PC-9 (cell line): ENCODE data around the gene CAMKMT. TPM values are rescaled to one million over a fixed set of nuclear protein-coding genes. Genes with fewer than 3 reads are reported as not detected.

Source experiments
- BruUV-seq: library from RNA; stranded (reverse); fragments of 400-500 nt; replicated peaks from 2 replicates; lab custom pipeline; 2021; lab: Mats Ljungman, UMichigan
- CTCF ChIA-PET: fragments of 300-600 bp; sonication (Branson Sonifier 250); formaldehyde crosslinking; loops from one replicate; lab custom pipeline; 2022; ENCODE audit warnings: antibody characterized with exemption; lab: Charles Lee
- POLR2A ChIA-PET: fragments of 300-600 bp; sonication (Branson Sonifier 250); formaldehyde crosslinking; loops from one replicate; lab custom pipeline; 2022; ENCODE audit warnings: antibody characterized with exemption; ENCODE audit not compliant: unreplicated experiment; lab: Charles Lee
- DNase-seq, 2 experiments: peaks; one replicate each; pipeline versions ENCODE4 v3.0.0 to v3.0.0-alpha.2; 2015 to 2022; ENCODE audit warnings: mixed read lengths in 1 of 2
- H2AFZ ChIP-seq: fragments of 200-600 bp; sonication (generic); 2 replicates; pipeline ENCODE4 v1.8.1; 2017; ENCODE audit warnings: antibody characterized with exemption
- H3F3A ChIP-seq: fragments of 200-600 bp; sonication (generic); 2 replicates; pipeline ENCODE4 v1.8.1; 2017; ENCODE audit warnings: antibody characterized with exemption, mild to moderate bottlenecking, low read depth; ENCODE audit not compliant: insufficient read depth
- H3K27ac ChIP-seq: fragments of 200-600 bp; sonication (generic); 2 replicates; pipeline ENCODE4 v1.6.1; 2016; ENCODE audit warnings: mixed run types
- H3K27me3 ChIP-seq: fragments of 200-600 bp; sonication (generic); 2 replicates; pipeline ENCODE4 v1.6.1; 2016; ENCODE audit warnings: low read depth, mixed run types; ENCODE audit not compliant: insufficient read depth
- H3K36me3 ChIP-seq: fragments of 200-600 bp; sonication (generic); 2 replicates; pipeline ENCODE4 v1.6.1; 2016; ENCODE audit warnings: low read depth, mixed run types
- H3K4me1 ChIP-seq: fragments of 200-600 bp; sonication (generic); replicated peaks from 2 replicates; pipeline ENCODE4 v1.6.1; 2016; ENCODE audit warnings: mixed run types; ENCODE audit not compliant: insufficient read depth
- H3K4me2 ChIP-seq: fragments of 200-600 bp; sonication (generic); 2 replicates; pipeline ENCODE4 v1.6.1; 2017; ENCODE audit warnings: mixed run types
- H3K4me3 ChIP-seq: fragments of 200-600 bp; sonication (generic); 2 replicates; pipeline ENCODE4 v1.6.1; 2016; ENCODE audit warnings: mixed run types
- H3K79me2 ChIP-seq: fragments of 200-600 bp; sonication (generic); 2 replicates; pipeline ENCODE4 v1.6.1; 2017; ENCODE audit warnings: low read depth, mixed run types
- H3K9me2 ChIP-seq: fragments of 200-600 bp; sonication (generic); 2 replicates; pipeline ENCODE4 v1.8.1; 2017; ENCODE audit warnings: mild to moderate bottlenecking; ENCODE audit not compliant: insufficient read depth
- H3K9me3 ChIP-seq: fragments of 200-600 bp; sonication (generic); 2 replicates; pipeline ENCODE4 v1.8.1; 2016; ENCODE audit warnings: low read depth; ENCODE audit not compliant: insufficient read depth
- H4K20me1 ChIP-seq: fragments of 200-600 bp; sonication (generic); 2 replicates; pipeline ENCODE4 v1.8.1; 2017; ENCODE audit not compliant: insufficient read depth
- CTCF ChIP-seq: fragments of 200-600 bp; sonication (generic); conservative IDR thresholded peaks from 2 replicates; pipeline ENCODE4 v1.6.1; 2017; ENCODE audit warnings: mixed run types, antibody characterized with exemption, mild to moderate bottlenecking, moderate library complexity
- EZH2 ChIP-seq: fragments of 200-600 bp; sonication (generic); IDR thresholded peaks from 2 replicates; pipeline ENCODE4 v1.8.0; 2017; ENCODE audit warnings: antibody characterized with exemption, low read depth
- intact Hi-C: fragments of 100-400 bp; cut with micrococcal nuclease; formaldehyde crosslinking; loops from one replicate; pipeline ENCODE4 v1.10.0; 2022; ENCODE audit not compliant: unreplicated experiment
- total RNA-seq: library from RNA; stranded (reverse); gene quantifications from 2 replicates; pipeline ENCODE4 v1.2.3, GENCODE V29; 2021

Gene CAMKMT
- total RNA-seq, 1 experiment from 2014 or later = 17.9 TPM

DNA sequence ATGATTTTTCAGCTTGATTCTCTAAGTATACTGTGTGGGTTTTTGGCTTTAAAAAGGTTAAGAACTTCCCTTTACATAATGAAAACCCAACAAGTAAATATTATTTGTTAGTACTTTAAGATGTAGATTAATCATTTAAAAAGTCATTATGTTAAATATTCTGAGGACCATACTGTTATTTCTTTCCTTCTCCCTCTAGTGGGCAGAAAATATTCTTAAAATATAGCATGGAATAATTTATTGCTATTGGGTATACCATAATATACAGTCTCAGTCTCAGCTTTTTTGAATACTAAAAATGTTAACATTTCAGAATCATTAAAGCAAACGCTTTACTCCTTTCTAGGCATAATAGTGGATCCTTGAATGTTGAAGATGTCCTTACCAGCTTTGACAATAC is 28.1 kb downstream of the CAMKMT start:
- Histone ChIP-seq H3K27ac (no peak overlapping the region), H4K20me1 (no peaks in the 10 kb centered on the region), H3K9me2 (no peaks in the 10 kb centered on the region), H3K36me3 (no peaks in the 10 kb centered on the region), H2AFZ (no peak overlapping the region), H3K4me2 (no peak overlapping the region), H3K4me3 (no peak overlapping the region), H3K4me1 (no peaks in the 10 kb centered on the region), H3F3A (no peaks in the 10 kb centered on the region), H3K27me3 (no peaks in the 10 kb centered on the region), H3K9me3 (no peaks in the 10 kb centered on the region), H3K79me2 (no peaks in the 10 kb centered on the region)
- DNase-seq = no peak
- TF ChIP-seq EZH2 (no peak), CTCF (peak; percentile 71)
- ChIA-PET CTCF (interaction anchor here (0.6 to 1.3 kb wide), 3 partner anchors 81 to 346 kb away, joined by 3 to 6 read pairs (median 5); no protein-coding TSS in a partner anchor), POLR2A (interaction anchor here (0.5 kb wide), 1 partner anchor 324 kb away, joined by 3 read pairs; no protein-coding TSS in a partner anchor)
- BruUV-seq = no TSS peak
- intact Hi-C loops = loop anchor here (5.0 to 10.0 kb wide), 3 partner anchors 145 to 348 kb away; no protein-coding TSS in a partner anchor

GRCh38 chr2:44392338-44392943 is 30.7 kb downstream of the CAMKMT start:
- H3F3A ChIP-seq = no peaks in the 10 kb centered on the region
- intact Hi-C loops = loop anchor here (1.0 to 10.0 kb wide), 6 partner anchors 87 to 582 kb away; no protein-coding TSS in a partner anchor
- no peaks in the 10 kb centered on the region for H3K36me3 ChIP-seq
- DNase-seq = peak in 1 of 2 experiments; percentile 46
- H2AFZ ChIP-seq = no peak overlapping the region
- no TSS peak for BruUV-seq
- ChIA-PET POLR2A (no interaction called here), CTCF (interaction anchor here (0.6 to 2.4 kb wide), 10 partner anchors 38 to 581 kb away, joined by 3 to 32 read pairs (median 6); no protein-coding TSS in a partner anchor)
- no peak for TF ChIP-seq EZH2
- TF ChIP-seq CTCF = peak; percentile 94
- no peaks in the 10 kb centered on the region for H3K79me2 ChIP-seq
- no peak overlapping the region for H3K27ac ChIP-seq
- no peaks in the 10 kb centered on the region for H4K20me1 ChIP-seq
- H3K4me2 ChIP-seq = no peak overlapping the region
- no peaks in the 10 kb centered on the region for H3K9me2 ChIP-seq
- no peaks in the 10 kb centered on the region for H3K4me1 ChIP-seq
- H3K27me3 ChIP-seq = no peaks in the 10 kb centered on the region
- no peaks in the 10 kb centered on the region for H3K9me3 ChIP-seq
- no peak overlapping the region for H3K4me3 ChIP-seq

DNA sequence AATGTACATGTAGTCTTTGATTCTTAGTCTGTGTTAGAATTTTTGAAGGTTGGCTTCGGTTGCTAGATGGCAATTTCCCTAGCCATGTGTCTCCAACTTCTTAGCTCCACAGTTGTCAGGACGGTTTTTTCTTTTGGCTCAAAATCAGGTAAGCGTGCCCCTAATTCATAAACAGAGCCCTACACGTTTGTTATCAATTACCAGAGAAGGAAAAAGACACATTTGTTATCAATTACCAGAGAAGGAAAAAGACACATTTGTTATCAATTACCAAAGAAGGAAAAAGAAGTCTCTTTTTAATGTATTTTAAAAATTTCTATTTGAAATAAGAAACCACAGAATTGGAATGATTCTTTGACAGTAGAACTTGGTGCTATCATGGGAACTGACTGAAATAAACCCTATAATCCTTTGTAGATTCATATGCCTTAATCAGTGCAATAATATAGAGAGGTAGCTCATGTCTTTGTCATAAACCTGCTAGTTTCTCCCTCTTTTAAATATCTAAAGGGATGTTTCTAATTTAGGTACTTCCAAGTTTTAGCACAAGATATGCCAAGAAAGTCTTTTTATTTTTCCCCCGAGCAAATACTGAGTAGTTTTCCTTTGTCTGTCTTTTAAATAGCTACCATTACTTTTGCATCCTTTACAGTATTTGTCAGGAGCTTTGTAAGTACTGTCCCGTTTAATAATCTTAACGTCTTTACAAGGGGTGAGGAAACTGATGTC is 35.9 kb downstream of the CAMKMT start:
- Histone ChIP-seq H2AFZ (no peak overlapping the region), H3K4me3 (no peak overlapping the region), H3K9me2 (0 out of 2 replicates have a peak, but pooled peaks cover 4% of the 10 kb centered on the region), H3K9me3 (no peaks in the 10 kb centered on the region), H3F3A (no peaks in the 10 kb centered on the region), H3K4me2 (no peak overlapping the region), H4K20me1 (no peaks in the 10 kb centered on the region), H3K4me1 (no peaks in the 10 kb centered on the region), H3K79me2 (no peaks in the 10 kb centered on the region), H3K36me3 (no peaks in the 10 kb centered on the region), H3K27me3 (no peaks in the 10 kb centered on the region), H3K27ac (no peak overlapping the region)
- ChIA-PET CTCF (no interaction called here), POLR2A (interaction anchor here (0.7 kb wide), 1 partner anchor 1152 kb away, joined by 15 read pairs; no protein-coding TSS in a partner anchor)
- no peak for DNase-seq
- intact Hi-C loops = loop anchor here (10.0 kb wide), 2 partner anchors 153 to 317 kb away; no protein-coding TSS in a partner anchor
- no peak for TF ChIP-seq EZH2
- no peak for TF ChIP-seq CTCF
- BruUV-seq = no TSS peak
